Measurements from ENCODE around the gene CEACAM16. TPM values are rescaled to one million over a fixed set of nuclear protein-coding genes. Genes with fewer than 3 reads are reported as not detected.

CEACAM16 gene
- polyA plus RNA-seq, 1 donor (not counting 4 experiments of a cell fraction or from before 2014, with no cell fraction given), result not detected

DNA sequence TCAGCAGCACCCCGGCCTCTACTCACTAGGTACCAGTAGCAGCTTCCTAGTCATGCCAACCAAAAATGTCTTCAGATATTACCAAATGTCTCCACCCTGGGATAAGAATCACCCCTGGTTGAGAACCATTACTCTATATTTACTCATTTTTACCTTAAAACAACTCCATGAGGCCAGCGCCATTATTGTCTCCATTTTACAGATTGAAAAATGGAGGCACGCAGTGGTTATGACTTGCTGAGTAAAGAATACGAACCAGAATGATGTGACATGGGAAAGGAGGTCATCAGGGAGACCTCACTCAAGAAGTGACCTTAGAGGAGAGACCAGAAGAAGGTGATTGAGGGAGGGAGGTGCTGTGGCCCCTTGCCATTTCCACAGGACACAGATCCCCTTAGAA lies 25.4 kb upstream of the CEACAM16 start:
- no peak overlapping the region for H3K27ac ChIP-seq (ENCODE audit: control insufficient read depth, insufficient read depth, low read length)
- DNase-seq (ENCODE audit: low read depth, low spot score) (no peak), FAIRE-seq (no peak)
- H3K9me1 ChIP-seq (ENCODE audit: control insufficient read depth, extremely low read depth, insufficient read depth, low read length), result no peaks in the 10 kb centered on the region
- peaks cover 20% of the 10 kb centered on the region for H3K4me1 ChIP-seq (ENCODE audit: control insufficient read depth, extremely low read depth, insufficient read depth, low read length)
- TF ChIP-seq, protein P1, sequence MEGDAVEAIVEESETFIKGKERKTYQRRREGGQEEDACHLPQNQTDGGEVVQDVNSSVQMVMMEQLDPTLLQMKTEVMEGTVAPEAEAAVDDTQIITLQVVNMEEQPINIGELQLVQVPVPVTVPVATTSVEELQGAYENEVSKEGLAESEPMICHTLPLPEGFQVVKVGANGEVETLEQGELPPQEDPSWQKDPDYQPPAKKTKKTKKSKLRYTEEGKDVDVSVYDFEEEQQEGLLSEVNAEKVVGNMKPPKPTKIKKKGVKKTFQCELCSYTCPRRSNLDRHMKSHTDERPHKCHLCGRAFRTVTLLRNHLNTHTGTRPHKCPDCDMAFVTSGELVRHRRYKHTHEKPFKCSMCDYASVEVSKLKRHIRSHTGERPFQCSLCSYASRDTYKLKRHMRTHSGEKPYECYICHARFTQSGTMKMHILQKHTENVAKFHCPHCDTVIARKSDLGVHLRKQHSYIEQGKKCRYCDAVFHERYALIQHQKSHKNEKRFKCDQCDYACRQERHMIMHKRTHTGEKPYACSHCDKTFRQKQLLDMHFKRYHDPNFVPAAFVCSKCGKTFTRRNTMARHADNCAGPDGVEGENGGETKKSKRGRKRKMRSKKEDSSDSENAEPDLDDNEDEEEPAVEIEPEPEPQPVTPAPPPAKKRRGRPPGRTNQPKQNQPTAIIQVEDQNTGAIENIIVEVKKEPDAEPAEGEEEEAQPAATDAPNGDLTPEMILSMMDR (optimal IDR thresholded peaks at IDR 0.05 in 1 of 3, IDR thresholded peaks at IDR 0.05 in 1 of 3, conservative IDR thresholded peaks at IDR 0.05 in 1 of 3; ENCODE audit: extremely low read depth in 1 of 3, insufficient read depth in 2 of 3, low read length in 3 of 3), result no peak
- TF ChIP-seq EZH2 (IDR thresholded peaks at IDR 0.05; ENCODE audit: low read length), result no peak
- no peaks in the 10 kb centered on the region for H3K27me3 ChIP-seq (ENCODE audit: control insufficient read depth, extremely low read depth, insufficient read depth, low read length)
- H4K20me1 ChIP-seq (ENCODE audit: control insufficient read depth, extremely low read depth, insufficient read depth, low read length), result no peaks in the 10 kb centered on the region
- H3K36me3 ChIP-seq (ENCODE audit: control insufficient read depth in 2 of 2, extremely low read depth in 1 of 2, insufficient read depth in 2 of 2, low read length in 2 of 2), result peaks cover 0 to under 1% of the 10 kb centered on the region in 2 experiments
- no peak overlapping the region for H3K4me2 ChIP-seq (ENCODE audit: control insufficient read depth, extremely low read depth, insufficient read depth, low read depth, low read length)
- H3K9ac ChIP-seq (ENCODE audit: control insufficient read depth, extremely low read depth, insufficient read depth, low read length), result no peak overlapping the region
- no peaks in the 10 kb centered on the region for H3K9me3 ChIP-seq (ENCODE audit: control insufficient read depth, low read depth, low read length)
- dilution Hi-C loops (cut with MboI; ENCODE audit: extremely low pct_ligation_motif_present, low sequenced_read_pairs), result no loop called here
- no peaks in the 10 kb centered on the region for H3K79me2 ChIP-seq (ENCODE audit: control insufficient read depth, insufficient read depth, low read length)
- no peak overlapping the region for H3K4me3 ChIP-seq (ENCODE audit: control insufficient read depth in 2 of 3, extremely low read depth in 1 of 3, insufficient read depth in 2 of 3, low read depth in 1 of 3, low read length in 3 of 3)
- H2AFZ ChIP-seq (ENCODE audit: control insufficient read depth, low read length), result no peak overlapping the region

- Histone ChIP-seq H3K79me2 (ENCODE audit: control insufficient read depth, insufficient read depth, low read length) (no peaks in the 10 kb centered on the region), H4K20me1 (ENCODE audit: control insufficient read depth, extremely low read depth, insufficient read depth, low read length) (no peaks in the 10 kb centered on the region), H3K27me3 (ENCODE audit: control insufficient read depth, extremely low read depth, insufficient read depth, low read length) (no peaks in the 10 kb centered on the region), H3K4me3 (ENCODE audit: control insufficient read depth in 2 of 3, extremely low read depth in 1 of 3, insufficient read depth in 2 of 3, low read depth in 1 of 3, low read length in 3 of 3) (no peak overlapping the region), H3K36me3 (ENCODE audit: control insufficient read depth in 2 of 2, extremely low read depth in 1 of 2, insufficient read depth in 2 of 2, low read length in 2 of 2) (peaks cover 0 to 1% of the 10 kb centered on the region in 2 experiments), H3K4me1 (ENCODE audit: control insufficient read depth, extremely low read depth, insufficient read depth, low read length) (peaks cover 20% of the 10 kb centered on the region), H3K9ac (ENCODE audit: control insufficient read depth, extremely low read depth, insufficient read depth, low read length) (no peak overlapping the region), H3K27ac (ENCODE audit: control insufficient read depth, insufficient read depth, low read length) (no peak overlapping the region), H2AFZ (ENCODE audit: control insufficient read depth, low read length) (no peak overlapping the region), H3K9me1 (ENCODE audit: control insufficient read depth, extremely low read depth, insufficient read depth, low read length) (no peaks in the 10 kb centered on the region), H3K9me3 (ENCODE audit: control insufficient read depth, low read depth, low read length) (no peaks in the 10 kb centered on the region), H3K4me2 (ENCODE audit: control insufficient read depth, extremely low read depth, insufficient read depth, low read depth, low read length) (no peak overlapping the region)
- FAIRE-seq (no peak), DNase-seq (ENCODE audit: low read depth, low spot score) (no peak)
- dilution Hi-C loops (cut with MboI; ENCODE audit: extremely low pct_ligation_motif_present, low sequenced_read_pairs), result no loop called here
- no peak for TF ChIP-seq EZH2 (IDR thresholded peaks at IDR 0.05; ENCODE audit: low read length)
- TF ChIP-seq, protein P1 (optimal IDR thresholded peaks at IDR 0.05 in 1 of 3, IDR thresholded peaks at IDR 0.05 in 1 of 3, conservative IDR thresholded peaks at IDR 0.05 in 1 of 3; ENCODE audit: extremely low read depth in 1 of 3, insufficient read depth in 2 of 3, low read length in 3 of 3), result no peak
Measured at GRCh38 chr19:44675521-44675920, 23.4 kb upstream of the CEACAM16 start.
